OCI-LY3 (cell line): ENCODE data around the gene USP3.

Experiments used
- CTCF ChIP-seq: fragments of 200-600, 300-600 bp; sonication (generic); IDR thresholded peaks from 2 replicates; pipeline ENCODE4 v1.5.1; 2014; ENCODE audit warnings: antibody characterized with exemption, low read length, low read depth
- EZH2phosphoT487 ChIP-seq: fragments of 200-600 bp; shearing (Covaris generic); IDR thresholded peaks from 2 replicates; pipeline ENCODE4 v1.6.1; 2018; ENCODE audit warnings: antibody characterized with exemption, mixed run types, low read depth

GRCh38 chr15:63556246-63556645, 51.9 kb downstream of the USP3 start:
- TF ChIP-seq CTCF = no peak
- TF ChIP-seq EZH2phosphoT487 = no peak
